Raji (cell line): Measurements from ENCODE around the gene CCDC102B.

Source experiments
- POLR2A ChIP-seq: IDR thresholded peaks from 2 replicates; pipeline ENCODE4 v1.6.1; 2011; ENCODE audit warnings: low read depth, low read length, control low read depth; ENCODE audit not compliant: insufficient read depth

Gene CCDC102B

DNA sequence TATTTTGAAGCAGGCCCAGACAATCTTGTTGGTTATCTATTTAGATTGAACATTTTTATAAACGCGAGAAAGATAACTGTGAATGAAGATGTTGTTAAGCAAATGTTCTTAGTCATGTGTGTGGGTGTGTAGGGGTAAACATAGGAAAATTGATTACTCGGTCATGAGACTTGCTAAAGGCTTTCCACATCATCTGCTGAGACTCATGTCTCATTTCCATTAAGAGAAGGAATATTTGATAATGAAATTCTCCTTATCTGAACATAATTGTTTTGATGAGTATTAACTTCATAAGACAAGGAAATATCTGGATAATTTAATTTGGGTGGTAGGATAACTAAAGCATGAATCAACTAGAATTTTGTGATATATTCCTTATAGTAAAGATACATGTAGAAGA, 19.7 kb downstream of the CCDC102B start:
- TF ChIP-seq POLR2A = no peak

- no peak for TF ChIP-seq POLR2A
These were observed 20.7 kb downstream of the CCDC102B start for GRCh38 chr18:68818584-68818983.

DNA sequence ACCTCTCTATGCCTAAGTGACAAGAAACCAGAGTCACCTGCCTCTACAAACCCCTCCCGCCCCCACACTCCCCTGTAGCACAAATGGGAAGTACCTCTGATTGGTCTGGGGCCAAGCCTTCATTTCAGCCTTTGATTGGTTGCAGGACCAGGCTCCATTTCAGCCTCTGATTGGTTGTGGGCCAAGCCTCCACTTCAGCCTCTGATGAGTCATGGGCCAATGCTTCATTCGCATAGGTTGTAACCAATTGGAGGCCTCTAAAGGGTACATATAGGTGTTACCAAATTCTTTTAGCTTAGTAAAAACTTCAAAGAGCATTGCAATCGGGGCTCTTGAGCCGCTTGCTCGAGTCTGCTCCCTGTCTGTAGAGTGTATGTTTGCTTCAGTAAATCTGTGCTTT, 25.0 kb downstream of the CCDC102B start:
- no peak for TF ChIP-seq POLR2A

GRCh38 chr18:68826121-68826520, 28.2 kb downstream of the CCDC102B start:
- TF ChIP-seq POLR2A = no peak

DNA sequence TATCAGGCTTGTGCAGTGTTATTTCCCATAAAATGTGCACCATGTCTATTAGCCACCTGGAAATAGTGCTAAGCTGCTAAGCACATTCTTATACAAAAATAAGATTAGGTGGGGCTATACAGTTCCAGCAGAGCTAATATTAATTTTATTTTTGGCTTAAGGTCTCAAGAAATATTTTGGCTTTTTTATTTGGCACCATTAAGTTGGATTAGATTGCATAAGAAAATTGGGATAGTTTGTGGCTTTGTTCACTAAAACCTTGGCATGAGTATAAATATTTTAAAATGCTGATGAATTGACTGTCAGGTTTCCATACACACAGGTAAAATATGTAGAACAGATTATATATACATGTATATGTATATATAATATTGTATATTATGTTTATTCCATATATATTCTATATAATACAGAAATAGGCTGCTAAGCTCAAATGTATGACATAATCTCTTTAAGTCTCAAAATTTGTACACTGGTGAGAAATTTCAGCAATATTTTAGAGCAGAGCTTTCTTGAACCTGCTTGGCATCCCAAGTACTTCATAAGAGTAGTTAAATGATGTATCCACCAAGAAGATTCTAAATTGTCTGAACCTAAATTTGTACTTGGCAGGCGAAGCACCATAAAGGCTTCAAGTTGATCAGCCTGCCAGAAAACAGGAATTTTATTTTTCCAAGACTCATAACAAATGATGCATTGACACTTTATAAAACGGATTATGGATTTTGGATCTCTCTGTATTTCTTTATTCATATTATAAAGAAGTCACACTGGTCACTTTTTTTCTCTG, 32.6 kb downstream of the CCDC102B start:
- no peak for TF ChIP-seq POLR2A

- TF ChIP-seq POLR2A = no peak
These were observed 35.9 kb downstream of the CCDC102B start for GRCh38 chr18:68833756-68834155.

- no peak for TF ChIP-seq POLR2A
These were observed 40.0 kb downstream of the CCDC102B start for GRCh38 chr18:68837665-68838451.

DNA sequence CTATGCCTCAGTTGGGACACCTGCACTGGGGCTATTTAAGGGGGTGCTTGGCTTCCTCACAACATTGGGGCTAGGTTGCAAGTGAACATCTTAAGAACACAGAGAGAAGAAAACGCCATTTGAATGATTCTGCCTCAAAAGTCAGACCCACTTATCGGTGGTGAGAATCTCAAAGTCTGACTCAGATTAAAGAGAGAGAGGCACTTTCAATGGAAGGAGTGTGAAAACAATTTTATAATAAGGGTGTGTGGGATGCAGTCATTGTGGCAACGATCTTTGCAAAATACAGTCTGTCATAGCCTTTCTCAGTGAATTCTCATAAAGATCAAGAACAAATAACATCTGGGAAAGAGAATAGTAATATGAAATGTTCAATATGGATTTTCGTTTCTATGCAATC, 41.8 kb downstream of the CCDC102B start:
- TF ChIP-seq POLR2A = no peak

- no peak for TF ChIP-seq POLR2A
These were observed 42.8 kb downstream of the CCDC102B start for GRCh38 chr18:68840554-68841263.

GRCh38 chr18:68841301-68841700, 43.4 kb downstream of the CCDC102B start:
- no peak for TF ChIP-seq POLR2A

GRCh38 chr18:68842951-68843350, 45.1 kb downstream of the CCDC102B start:
- no peak for TF ChIP-seq POLR2A

DNA sequence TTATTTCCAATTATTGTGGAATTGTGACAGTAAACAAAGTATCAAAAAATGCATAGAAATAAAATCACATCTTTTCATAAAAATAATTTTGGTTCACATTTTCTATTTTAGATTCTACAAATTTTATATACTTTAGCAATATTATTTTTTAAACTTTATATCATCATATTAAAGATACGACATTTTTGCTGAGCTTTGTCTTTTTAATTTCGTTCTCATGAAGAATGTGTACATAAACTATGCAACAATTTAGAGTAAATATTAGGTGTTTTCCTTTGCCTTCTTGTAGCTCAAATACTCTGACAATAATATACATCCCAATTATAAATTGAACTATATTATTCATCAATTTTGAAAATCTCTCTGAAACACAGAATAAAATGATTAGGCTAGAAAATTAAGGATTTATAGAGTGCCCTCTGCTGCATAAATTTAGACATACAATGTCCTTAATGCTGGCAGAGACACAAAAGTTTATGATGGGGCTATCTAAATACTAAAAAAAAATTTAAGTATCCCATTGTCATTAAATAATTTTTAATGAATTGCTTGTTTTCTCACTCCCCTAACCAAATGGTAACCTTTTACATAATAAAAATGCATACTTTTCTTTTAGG, 45.7 kb downstream of the CCDC102B start:
- TF ChIP-seq POLR2A = no peak

GRCh38 chr18:68847219-68847837, 49.4 kb downstream of the CCDC102B start:
- no peak for TF ChIP-seq POLR2A

- no peak for TF ChIP-seq POLR2A
These were observed 50.4 kb downstream of the CCDC102B start for GRCh38 chr18:68848242-68848641.
